ENCODE data around the gene TCAP. TPM values are rescaled to one million over a fixed set of nuclear protein-coding genes. Genes with fewer than 3 reads are reported as not detected.

TCAP gene
- total RNA-seq, 3 donors from 2014 or later (not counting 1 experiment from before 2014, with no cell fraction given) = 1.3 to 3.8 (median 2.4) TPM

- DNase-seq = no peak
- no peak for ATAC-seq
- intact Hi-C loops (cut with micrococcal nuclease) = no loop called here
- Histone ChIP-seq H3K4me1 (ENCODE audit: control insufficient read depth, insufficient read depth, low read length) (peaks cover 10% of the 10 kb centered on the region), H3K27ac (ENCODE audit: low read length) (no peak overlapping the region), H3K36me3 (ENCODE audit: control insufficient read depth, insufficient read depth, low read length) (peaks cover 2% of the 10 kb centered on the region), H3K4me3 (ENCODE audit: low read length) (no peak overlapping the region), H3K9me3 (ENCODE audit: control insufficient read depth, insufficient read depth, low read length) (no peaks in the 10 kb centered on the region), H3K27me3 (ENCODE audit: control insufficient read depth, insufficient read depth, low read length) (no peaks in the 10 kb centered on the region)
- H3K27me3 Mint-ChIP-seq (ENCODE audit: low read depth in 2 of 2) = no peaks in the 10 kb centered on the region
- H3K36me3 Mint-ChIP-seq = no peaks in the 10 kb centered on the region
- 92% methylated on average over 15 of the region's 15 CpGs for WGBS (ENCODE audit: insufficient coverage)
- H3K4me1 Mint-ChIP-seq = peaks cover 57 to 68% of the 10 kb centered on the region in 2 donors
- H3K9me3 Mint-ChIP-seq = no peaks in the 10 kb centered on the region
- no peak overlapping the region for H3K4me3 Mint-ChIP-seq
- peak overlapping the region; percentile 35 to 65 for H3K27ac Mint-ChIP-seq
- no peak for TF ChIP-seq CTCF (IDR thresholded peaks at IDR 0.05)
Measured at GRCh38 chr17:39648616-39649366, 16.4 kb upstream of the TCAP start.

- intact Hi-C loops (cut with micrococcal nuclease) = no loop called here
- no peak for TF ChIP-seq CTCF (IDR thresholded peaks at IDR 0.05)
- no peak for ATAC-seq
- no peak overlapping the region for H3K27ac ChIP-seq (ENCODE audit: low read length)
- H3K27me3 Mint-ChIP-seq (ENCODE audit: low read depth in 2 of 2) = no peaks in the 10 kb centered on the region
- DNase-seq = no peak
- no peaks in the 10 kb centered on the region for H3K9me3 Mint-ChIP-seq
- no peaks in the 10 kb centered on the region for H3K36me3 Mint-ChIP-seq
- no peaks in the 10 kb centered on the region for H3K27me3 ChIP-seq (ENCODE audit: control insufficient read depth, insufficient read depth, low read length)
- H3K4me1 Mint-ChIP-seq = peaks cover 45 to 58% of the 10 kb centered on the region in 2 donors
- H3K4me1 ChIP-seq (ENCODE audit: control insufficient read depth, insufficient read depth, low read length) = peaks cover 3% of the 10 kb centered on the region
- peak overlapping the region; percentile 65 to 79 for H3K27ac Mint-ChIP-seq
- H3K4me3 Mint-ChIP-seq = no peak overlapping the region
- peaks cover 4% of the 10 kb centered on the region for H3K36me3 ChIP-seq (ENCODE audit: control insufficient read depth, insufficient read depth, low read length)
- H3K4me3 ChIP-seq (ENCODE audit: low read length) = no peak overlapping the region
- no peaks in the 10 kb centered on the region for H3K9me3 ChIP-seq (ENCODE audit: control insufficient read depth, insufficient read depth, low read length)
- WGBS (ENCODE audit: insufficient coverage) = 95% methylated on average over 10 of the region's 11 CpGs
Measured at GRCh38 chr17:39650121-39650579, 15.0 kb upstream of the TCAP start.

- Mint-ChIP-seq H3K27me3 (ENCODE audit: low read depth in 2 of 2) (no peaks in the 10 kb centered on the region), H3K4me3 (no peak overlapping the region), H3K4me1 (peaks cover 40 to 61% of the 10 kb centered on the region in 2 donors), H3K36me3 (no peaks in the 10 kb centered on the region), H3K9me3 (no peaks in the 10 kb centered on the region), H3K27ac (peak overlapping the region; percentile 65 to 79)
- H3K36me3 ChIP-seq (ENCODE audit: control insufficient read depth, insufficient read depth, low read length) = peaks cover 15% of the 10 kb centered on the region
- peaks cover 3% of the 10 kb centered on the region for H3K4me1 ChIP-seq (ENCODE audit: control insufficient read depth, insufficient read depth, low read length)
- no peak overlapping the region for H3K4me3 ChIP-seq (ENCODE audit: low read length)
- intact Hi-C loops (cut with micrococcal nuclease) = no loop called here
- no peak for ATAC-seq
- no peak for DNase-seq
- TF ChIP-seq CTCF (IDR thresholded peaks at IDR 0.05) = no peak
- 76% methylated on average over 8 of the region's 8 CpGs for WGBS (ENCODE audit: insufficient coverage)
- no peaks in the 10 kb centered on the region for H3K9me3 ChIP-seq (ENCODE audit: control insufficient read depth, insufficient read depth, low read length)
- no peaks in the 10 kb centered on the region for H3K27me3 ChIP-seq (ENCODE audit: control insufficient read depth, insufficient read depth, low read length)
- H3K27ac ChIP-seq (ENCODE audit: low read length) = no peak overlapping the region
Measured at GRCh38 chr17:39651923-39652586, 13.1 kb upstream of the TCAP start.

Measured in natural killer cell (primary cell).